NCI-H774 (cell line): Measurements from ENCODE around the gene PBX1.

Source experiments
- DNase-seq: peaks from one replicate; lab custom pipeline; 2025; lab: John Stamatoyannopoulos, UW

PBX1 gene

GRCh38 chr1:164695956-164696665, 137.1 kb downstream of the PBX1 start:
- no peak for DNase-seq

GRCh38 chr1:164699815-164700491, 141.0 kb downstream of the PBX1 start:
- no peak for DNase-seq

GRCh38 chr1:164700683-164701082, 141.7 kb downstream of the PBX1 start:
- no peak for DNase-seq

GRCh38 chr1:164701189-164701761, 142.3 kb downstream of the PBX1 start:
- DNase-seq, result no peak

- no peak for DNase-seq
Observed at GRCh38 chr1:164702216-164702615, 143.2 kb downstream of the PBX1 start.

GRCh38 chr1:164702664-164703063, 143.7 kb downstream of the PBX1 start:
- no peak for DNase-seq

GRCh38 chr1:164703463-164703862, 144.5 kb downstream of the PBX1 start:
- DNase-seq, result no peak

GRCh38 chr1:164703960-164704411, 145.0 kb downstream of the PBX1 start:
- DNase-seq, result no peak

GRCh38 chr1:164704954-164705353, 146.0 kb downstream of the PBX1 start:
- no peak for DNase-seq

GRCh38 chr1:164706606-164706987, 147.6 kb downstream of the PBX1 start:
- no peak for DNase-seq

GRCh38 chr1:164707868-164708331, 148.9 kb downstream of the PBX1 start:
- DNase-seq, result no peak

- no peak for DNase-seq
Observed at GRCh38 chr1:164708596-164708995, 149.6 kb downstream of the PBX1 start.

- DNase-seq, result no peak
Observed at GRCh38 chr1:164709126-164709525, 150.1 kb downstream of the PBX1 start.

GRCh38 chr1:164709541-164710278, 150.7 kb downstream of the PBX1 start:
- no peak for DNase-seq

GRCh38 chr1:164712131-164713036, 153.4 kb downstream of the PBX1 start:
- DNase-seq, result no peak

GRCh38 chr1:164713456-164714207, 154.6 kb downstream of the PBX1 start:
- no peak for DNase-seq

- peak; percentile 11 for DNase-seq
Observed at GRCh38 chr1:164716992-164717703, 158.2 kb downstream of the PBX1 start.

GRCh38 chr1:164718821-164719220, 159.8 kb downstream of the PBX1 start:
- DNase-seq, result no peak

- peak; percentile 12 for DNase-seq
Observed at GRCh38 chr1:164719676-164720439, 160.9 kb downstream of the PBX1 start.
